GM20000 (cell line): ENCODE measurements around the gene DLG2.

Source experiments
- DNase-seq: peaks from one replicate; pipeline ENCODE4 v3.0.0; 2012; ENCODE audit warnings: low spot score
- CTCF ChIP-seq: IDR thresholded peaks from 2 replicates; pipeline ENCODE4 v1.5.1; 2012; ENCODE audit warnings: mild to moderate bottlenecking, control low read depth; ENCODE audit errors: extremely low read depth, missing control alignments

DLG2 gene

GRCh38 chr11:83852775-83853442, 1774.2 kb downstream of the DLG2 start:
- no peak for TF ChIP-seq CTCF
- no peak for DNase-seq

GRCh38 chr11:83852012-83852411, 1775.1 kb downstream of the DLG2 start:
- TF ChIP-seq CTCF = no peak
- no peak for DNase-seq

GRCh38 chr11:83847467-83848034, 1779.6 kb downstream of the DLG2 start:
- no peak for TF ChIP-seq CTCF
- DNase-seq = no peak

- DNase-seq = no peak
- TF ChIP-seq CTCF = no peak
Measured at GRCh38 chr11:83845797-83846196, 1781.3 kb downstream of the DLG2 start.

GRCh38 chr11:83840326-83840725, 1786.8 kb downstream of the DLG2 start:
- TF ChIP-seq CTCF = no peak
- DNase-seq = no peak

- peak; percentile 44 for TF ChIP-seq CTCF
- DNase-seq = peak; percentile 55
Measured at GRCh38 chr11:83836883-83837654, 1790.1 kb downstream of the DLG2 start.

GRCh38 chr11:83836065-83836464, 1791.1 kb downstream of the DLG2 start:
- TF ChIP-seq CTCF = no peak
- DNase-seq = no peak
